UCSD-AML1 (cell line): Measurements from ENCODE around the gene HEPACAM.

Experiments
- DNase-seq: peaks from one replicate; lab custom pipeline; 2025; ENCODE audit not compliant: unreplicated experiment; lab: John Stamatoyannopoulos, UW

Gene HEPACAM

DNA sequence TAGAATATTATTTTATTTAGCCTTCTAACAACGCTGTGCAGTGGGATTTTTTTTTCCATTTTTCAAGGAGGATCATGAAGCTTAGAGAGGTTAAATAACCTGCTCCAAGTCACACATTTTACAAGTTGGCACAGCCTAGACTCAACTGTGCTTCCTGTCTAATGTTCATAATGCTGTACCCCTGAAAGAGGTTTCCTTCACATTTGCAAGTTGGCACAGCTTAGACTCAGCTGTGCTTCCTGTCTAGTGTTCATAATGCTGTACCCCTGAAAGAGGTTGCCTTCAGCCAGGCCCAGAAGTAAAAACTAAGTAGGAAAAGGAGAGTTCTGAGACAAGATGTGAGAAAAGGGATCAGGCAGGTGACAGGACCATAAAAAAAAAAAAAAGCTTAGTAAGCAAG is 7.9 kb upstream of the HEPACAM start:
- DNase-seq, result no peak

DNA sequence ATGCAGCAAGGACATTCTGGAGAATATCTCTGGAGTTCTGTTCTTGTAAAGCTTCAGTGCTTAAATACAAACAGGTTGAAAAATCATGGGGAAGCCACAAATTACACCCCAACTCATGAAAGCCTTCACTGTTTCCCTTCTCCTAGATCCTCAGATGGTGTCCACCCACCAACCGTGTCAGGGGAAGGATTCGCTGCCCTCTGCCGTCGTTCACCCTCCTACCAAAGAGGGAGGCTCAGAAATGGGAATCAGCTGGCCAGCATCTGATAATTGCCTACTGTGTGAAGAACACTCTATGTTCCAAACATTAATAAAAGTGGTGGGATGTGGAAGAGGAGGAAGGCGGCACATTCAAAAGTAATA is 7.4 kb upstream of the HEPACAM start:
- no peak for DNase-seq

GRCh38 chr11:124942466-124943253 is 6.8 kb upstream of the HEPACAM start:
- DNase-seq, result no peak

DNA sequence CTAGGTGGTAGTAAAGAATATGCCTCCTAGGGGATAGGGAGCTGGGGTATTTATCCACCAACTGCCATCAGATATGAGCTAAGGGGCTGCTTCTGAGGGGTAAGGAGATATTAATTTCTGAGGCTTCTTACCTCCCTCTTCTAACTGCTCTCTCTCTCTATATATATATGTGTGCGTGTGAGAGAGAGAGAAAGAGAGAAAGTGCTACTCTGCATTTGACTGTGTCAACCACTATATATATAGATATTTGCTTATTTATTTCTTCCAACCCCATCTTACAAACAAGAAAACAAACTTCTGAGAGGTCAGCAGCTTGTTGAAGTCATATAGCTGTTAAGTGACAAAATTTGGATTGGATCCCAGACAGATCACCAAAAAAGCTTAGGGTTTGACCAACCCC is 5.9 kb upstream of the HEPACAM start:
- DNase-seq, result no peak

- DNase-seq, result no peak
Measured at GRCh38 chr11:124938970-124939369, 3.1 kb upstream of the HEPACAM start.

DNA sequence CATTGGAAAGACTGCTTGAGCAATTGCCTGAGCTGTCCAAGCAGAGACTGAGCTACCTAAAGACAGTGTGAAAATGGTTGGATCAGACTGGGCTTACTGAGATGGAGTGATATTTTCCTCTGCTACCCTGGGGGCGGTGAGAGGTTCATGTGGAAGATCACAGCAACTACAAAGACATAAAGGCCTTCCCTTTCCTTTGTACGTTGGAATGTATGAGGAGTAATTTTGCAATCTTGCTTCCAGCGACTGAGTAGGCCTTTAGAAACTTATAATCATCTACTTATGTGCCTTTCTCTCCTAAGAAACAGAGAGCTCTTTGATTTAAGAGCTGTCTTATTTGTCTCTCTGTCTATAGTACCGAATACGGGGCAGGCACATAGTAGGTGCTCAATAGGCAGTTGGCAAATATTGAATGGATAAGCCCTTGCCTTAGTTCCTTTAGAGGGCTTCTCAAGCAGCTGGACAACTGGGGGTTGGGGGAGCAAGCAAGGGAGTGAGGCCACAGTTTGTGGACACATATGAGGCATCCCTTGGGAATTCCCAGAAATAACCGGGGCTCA is 2.4 kb upstream of the HEPACAM start:
- no peak for DNase-seq

DNA sequence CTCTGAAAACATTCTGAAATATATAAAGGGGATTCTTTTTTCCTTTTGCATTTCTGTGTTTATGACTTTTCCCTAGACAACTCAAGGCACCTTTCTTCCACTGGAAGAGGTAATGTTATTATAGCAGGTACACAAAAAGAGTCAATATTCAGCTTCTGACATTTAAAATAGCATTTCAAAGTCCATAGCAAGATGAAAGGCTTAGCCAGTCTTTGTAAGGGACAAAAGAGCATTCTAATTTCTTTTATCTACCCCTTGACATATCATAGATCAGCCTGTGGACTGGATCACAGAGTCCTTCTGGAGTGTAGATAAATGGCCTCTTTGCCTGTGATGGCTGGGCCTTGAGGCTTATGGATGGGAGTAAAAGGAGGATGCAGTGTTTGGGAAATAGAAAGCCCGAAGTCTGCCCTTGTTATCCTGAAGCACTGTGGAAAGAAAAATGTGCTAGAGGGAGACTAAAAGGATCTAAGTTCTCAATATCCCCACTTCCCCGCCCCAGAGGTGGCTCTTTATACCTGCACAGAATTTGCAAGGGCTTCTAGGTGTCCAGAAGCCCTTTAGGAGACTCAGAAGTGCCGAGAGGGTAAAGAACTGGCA is 1.6 kb upstream of the HEPACAM start:
- no peak for DNase-seq

DNA sequence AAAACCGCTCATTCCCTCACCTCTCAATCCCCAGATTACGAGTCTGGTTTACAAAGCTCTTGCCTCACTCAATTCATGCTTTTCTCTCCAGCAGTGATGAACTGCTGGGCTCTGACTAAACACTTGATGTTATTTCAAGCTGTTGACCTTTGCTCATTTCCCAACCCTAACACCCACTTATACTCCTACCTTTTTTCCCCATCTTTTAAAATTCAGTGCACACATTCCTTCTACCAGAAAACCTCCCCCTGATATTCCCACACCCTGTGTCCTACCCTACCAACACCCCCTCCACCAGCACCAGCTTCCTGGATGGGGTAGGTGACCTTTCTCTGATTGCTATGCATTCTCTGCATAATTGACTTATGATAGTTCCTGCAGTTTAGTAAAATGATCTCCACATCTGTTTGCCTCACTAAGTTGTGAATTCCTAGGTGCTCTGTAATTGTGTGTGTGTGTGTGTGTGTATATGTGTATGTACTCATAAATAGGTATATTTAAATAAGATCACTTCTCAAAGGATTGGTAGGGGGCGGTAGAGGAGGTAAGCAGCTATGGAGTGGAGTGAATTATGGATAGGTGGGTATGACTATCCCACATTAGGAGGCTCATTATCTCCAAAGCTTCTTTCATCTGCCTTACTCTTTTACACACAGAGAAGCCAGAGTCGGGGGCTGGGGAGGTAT is 842 bp downstream of the HEPACAM start:
- no peak for DNase-seq

- DNase-seq, result no peak
Measured at GRCh38 chr11:124930799-124931198, 5.0 kb downstream of the HEPACAM start.

GRCh38 chr11:124928942-124929665 is 6.7 kb downstream of the HEPACAM start:
- no peak for DNase-seq

GRCh38 chr11:124923296-124923695 is 12.6 kb downstream of the HEPACAM start:
- no peak for DNase-seq

- no peak for DNase-seq
Measured at GRCh38 chr11:124922831-124923230, 13.0 kb downstream of the HEPACAM start.

DNA sequence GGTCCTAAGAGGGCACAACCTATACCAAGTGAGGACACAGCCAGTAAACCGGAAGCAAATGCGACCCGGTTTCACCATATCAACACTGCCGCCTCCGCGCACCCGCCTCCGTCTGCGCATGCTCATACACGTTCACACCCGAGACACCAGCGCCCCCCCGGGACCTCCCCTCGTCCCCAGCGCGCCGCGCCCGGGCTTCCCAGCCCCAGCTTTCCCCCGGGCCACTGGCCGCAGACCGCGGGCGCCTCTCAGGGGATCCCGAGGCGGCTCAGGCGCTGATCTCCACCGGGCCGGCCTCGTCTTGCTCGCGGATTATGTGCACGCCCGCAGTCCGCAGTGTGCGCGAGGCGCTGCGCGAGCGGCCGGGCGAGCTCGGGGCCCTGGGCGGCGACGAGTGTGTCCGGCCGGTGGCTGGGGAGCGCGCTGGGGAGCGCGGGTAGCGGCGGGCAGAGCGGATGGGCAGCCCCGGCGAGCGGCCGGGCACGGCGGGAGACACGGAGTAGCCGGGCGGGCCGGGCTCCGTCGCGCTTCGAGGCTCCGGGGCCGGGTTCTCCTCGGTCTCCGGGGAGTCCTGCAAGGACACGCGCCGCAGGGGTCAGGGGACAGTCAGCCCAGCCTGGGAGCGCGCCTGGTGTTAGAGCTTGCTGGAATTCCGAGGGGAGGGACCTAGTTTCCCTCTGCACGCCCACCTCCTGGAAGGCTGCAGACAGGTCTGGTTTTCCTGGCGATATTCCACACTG is 14.8 kb downstream of the HEPACAM start:
- DNase-seq, result no peak

GRCh38 chr11:124920356-124920755 is 15.5 kb downstream of the HEPACAM start:
- no peak for DNase-seq

DNA sequence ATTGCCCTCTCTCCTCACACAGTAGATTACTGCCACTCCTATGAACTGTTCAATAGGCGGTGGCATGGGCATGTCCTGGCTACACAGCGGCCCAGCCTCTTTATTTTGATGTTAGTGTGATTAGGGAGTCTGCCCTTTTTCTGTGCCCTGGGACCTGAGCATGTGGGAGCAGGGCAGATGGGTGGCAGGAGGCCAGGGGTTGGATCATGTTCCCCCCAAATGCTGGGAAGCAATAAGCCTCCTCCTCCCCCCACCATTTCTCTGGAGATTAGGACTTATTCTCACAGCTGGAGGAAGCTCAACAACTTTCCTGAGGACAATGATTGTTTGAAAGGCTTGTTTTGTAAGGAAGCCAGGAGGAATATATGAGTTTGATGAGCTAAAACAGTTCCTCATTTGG is 15.9 kb downstream of the HEPACAM start:
- no peak for DNase-seq

GRCh38 chr11:124918950-124919349 is 16.9 kb downstream of the HEPACAM start, which contains the start of gene HEPN1:
Gene HEPN1, plus strand, starts transcription at chr11:124919250.
- DNase-seq, result no peak

DNA sequence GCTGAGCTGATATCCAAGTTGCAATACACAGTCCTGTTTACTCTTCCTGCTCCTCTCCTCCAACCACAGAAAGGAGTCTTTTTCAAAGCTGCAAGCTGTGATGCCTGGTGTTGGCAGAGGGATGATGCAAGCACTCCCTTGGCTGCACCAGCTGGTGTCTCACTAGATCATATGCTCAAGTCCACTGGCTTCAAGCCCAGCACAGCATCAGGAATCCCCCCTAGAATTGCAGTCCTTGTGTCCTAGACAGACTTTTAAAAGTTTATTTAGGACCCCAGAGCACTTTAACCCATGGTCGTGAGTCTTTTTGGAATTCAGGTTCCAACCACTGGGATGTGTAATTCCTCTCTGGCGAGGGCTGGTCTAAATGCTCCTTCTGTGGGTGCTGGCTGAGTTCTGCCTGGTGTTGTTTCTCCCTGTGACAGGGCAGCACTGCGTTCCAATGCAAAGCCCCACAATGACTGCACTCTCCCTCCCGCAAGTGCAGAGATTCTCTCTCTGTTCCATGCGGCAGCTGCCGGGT is 18.7 kb downstream of the HEPACAM start:
- no peak for DNase-seq

GRCh38 chr11:124916370-124916710 is 19.5 kb downstream of the HEPACAM start:
- DNase-seq, result no peak

GRCh38 chr11:124915541-124916369 is 20.1 kb downstream of the HEPACAM start:
- DNase-seq, result no peak

DNA sequence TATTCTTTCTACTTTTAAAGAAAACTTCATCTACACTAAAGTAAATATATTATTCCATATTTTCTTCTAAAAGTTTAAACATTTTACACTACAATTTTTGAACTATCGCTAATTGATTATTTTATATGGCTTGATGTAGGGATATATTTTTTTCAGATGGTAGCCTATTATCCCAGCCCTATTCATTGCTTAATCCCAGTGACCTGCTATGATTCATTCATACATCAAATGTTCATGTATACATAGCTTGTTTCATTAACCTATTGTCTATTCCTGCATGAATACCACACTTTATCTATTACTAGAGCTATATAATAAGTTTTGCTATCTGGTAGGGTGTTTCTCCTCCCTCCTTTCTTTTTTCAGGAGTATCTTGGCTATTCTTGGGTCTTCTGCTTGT is 33.2 kb downstream of the HEPACAM start:
- no peak for DNase-seq
